Measurements from ENCODE around the gene HOXB3. TPM values are rescaled to one million over a fixed set of nuclear protein-coding genes. Genes with fewer than 3 reads are reported as not detected.

The HOXB3 gene
- polyA plus RNA-seq, 1 donor (not counting 4 experiments of a cell fraction or from before 2014, with no cell fraction given), result 1.1 TPM

DNA sequence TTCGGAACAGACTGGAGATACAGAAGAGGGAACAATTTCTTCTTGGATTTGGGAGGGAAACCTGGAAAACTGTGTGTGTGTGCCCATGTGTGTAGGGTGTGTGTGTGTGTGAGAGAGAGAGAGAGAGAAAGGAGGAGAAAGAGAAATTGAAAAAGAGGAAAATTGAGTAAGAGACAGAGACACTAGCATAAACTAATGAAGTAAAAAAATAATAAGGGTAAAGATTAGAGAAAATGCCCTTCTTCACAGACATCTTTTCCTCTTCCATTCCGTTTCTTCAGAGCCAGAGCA lies 31.3 kb downstream of the HOXB3 start:
- TF ChIP-seq, protein P1, sequence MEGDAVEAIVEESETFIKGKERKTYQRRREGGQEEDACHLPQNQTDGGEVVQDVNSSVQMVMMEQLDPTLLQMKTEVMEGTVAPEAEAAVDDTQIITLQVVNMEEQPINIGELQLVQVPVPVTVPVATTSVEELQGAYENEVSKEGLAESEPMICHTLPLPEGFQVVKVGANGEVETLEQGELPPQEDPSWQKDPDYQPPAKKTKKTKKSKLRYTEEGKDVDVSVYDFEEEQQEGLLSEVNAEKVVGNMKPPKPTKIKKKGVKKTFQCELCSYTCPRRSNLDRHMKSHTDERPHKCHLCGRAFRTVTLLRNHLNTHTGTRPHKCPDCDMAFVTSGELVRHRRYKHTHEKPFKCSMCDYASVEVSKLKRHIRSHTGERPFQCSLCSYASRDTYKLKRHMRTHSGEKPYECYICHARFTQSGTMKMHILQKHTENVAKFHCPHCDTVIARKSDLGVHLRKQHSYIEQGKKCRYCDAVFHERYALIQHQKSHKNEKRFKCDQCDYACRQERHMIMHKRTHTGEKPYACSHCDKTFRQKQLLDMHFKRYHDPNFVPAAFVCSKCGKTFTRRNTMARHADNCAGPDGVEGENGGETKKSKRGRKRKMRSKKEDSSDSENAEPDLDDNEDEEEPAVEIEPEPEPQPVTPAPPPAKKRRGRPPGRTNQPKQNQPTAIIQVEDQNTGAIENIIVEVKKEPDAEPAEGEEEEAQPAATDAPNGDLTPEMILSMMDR (optimal IDR thresholded peaks at IDR 0.05 in 1 of 3, IDR thresholded peaks at IDR 0.05 in 1 of 3, conservative IDR thresholded peaks at IDR 0.05 in 1 of 3; ENCODE audit: extremely low read depth in 1 of 3, insufficient read depth in 2 of 3, low read length in 3 of 3), result no peak
- TF ChIP-seq EZH2 (IDR thresholded peaks at IDR 0.05; ENCODE audit: low read length), result no peak
- dilution Hi-C loops (cut with MboI; ENCODE audit: extremely low pct_ligation_motif_present, low sequenced_read_pairs), result no loop called here
- H3K36me3 ChIP-seq (ENCODE audit: control insufficient read depth in 2 of 2, extremely low read depth in 1 of 2, insufficient read depth in 2 of 2, low read length in 2 of 2), result peaks cover 0 to 3% of the 10 kb centered on the region in 2 experiments
- no peak overlapping the region for H3K9ac ChIP-seq (ENCODE audit: control insufficient read depth, extremely low read depth, insufficient read depth, low read length)
- no peak overlapping the region for H3K27ac ChIP-seq (ENCODE audit: control insufficient read depth, insufficient read depth, low read length)
- peaks cover 34% of the 10 kb centered on the region for H3K27me3 ChIP-seq (ENCODE audit: control insufficient read depth, extremely low read depth, insufficient read depth, low read length)
- H3K4me2 ChIP-seq (ENCODE audit: control insufficient read depth, extremely low read depth, insufficient read depth, low read depth, low read length), result no peak overlapping the region
- peaks cover 14% of the 10 kb centered on the region for H3K4me1 ChIP-seq (ENCODE audit: control insufficient read depth, extremely low read depth, insufficient read depth, low read length)
- H2AFZ ChIP-seq (ENCODE audit: control insufficient read depth, low read length), result no peak overlapping the region
- FAIRE-seq, result no peak
- no peak for DNase-seq (ENCODE audit: low read depth, low spot score)
- H3K4me3 ChIP-seq (ENCODE audit: control insufficient read depth in 2 of 3, extremely low read depth in 1 of 3, insufficient read depth in 2 of 3, low read depth in 1 of 3, low read length in 3 of 3), result no peak overlapping the region
- H3K79me2 ChIP-seq (ENCODE audit: control insufficient read depth, insufficient read depth, low read length), result no peaks in the 10 kb centered on the region
- H3K9me1 ChIP-seq (ENCODE audit: control insufficient read depth, extremely low read depth, insufficient read depth, low read length), result no peaks in the 10 kb centered on the region
- H4K20me1 ChIP-seq (ENCODE audit: control insufficient read depth, extremely low read depth, insufficient read depth, low read length), result no peaks in the 10 kb centered on the region
- no peaks in the 10 kb centered on the region for H3K9me3 ChIP-seq (ENCODE audit: control insufficient read depth, low read depth, low read length)

DNA sequence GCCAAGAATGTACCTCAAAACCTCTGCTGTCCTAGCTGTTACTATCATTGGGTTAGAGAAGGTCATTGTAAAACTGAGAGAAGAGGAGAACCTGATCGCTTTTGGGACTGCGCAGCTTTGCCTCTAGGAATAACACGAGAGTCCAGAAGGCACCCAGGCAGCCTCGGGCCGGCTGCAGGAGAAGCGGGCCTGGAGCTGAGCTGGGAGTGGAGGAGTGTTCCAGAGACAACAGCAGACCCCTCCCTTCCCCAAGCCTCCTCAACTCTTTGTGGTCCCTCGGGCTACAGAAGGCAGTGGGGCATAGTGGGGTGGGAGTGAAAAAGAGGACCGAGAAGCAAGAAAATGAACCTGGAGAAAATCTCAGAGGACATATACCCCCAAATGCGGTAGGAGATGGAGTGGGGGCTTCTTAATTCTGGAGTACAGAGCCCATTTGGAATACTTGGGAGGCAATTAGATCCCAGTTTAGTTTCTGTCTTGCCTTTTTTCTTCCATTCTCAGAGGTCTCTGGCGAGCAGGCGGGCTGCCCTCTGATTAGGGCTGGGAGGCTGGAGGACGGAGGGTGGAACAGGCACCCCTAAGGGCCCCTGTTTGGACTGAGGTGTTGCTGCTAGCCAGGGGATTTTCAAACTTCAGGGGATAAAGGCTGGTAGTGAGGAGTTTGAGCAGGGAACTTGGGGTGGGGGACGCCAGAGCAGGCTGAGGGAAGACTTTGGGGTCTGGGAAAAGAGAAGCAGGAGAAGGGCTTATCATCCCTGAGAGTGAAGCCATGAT lies 31.8 kb downstream of the HOXB3 start:
- no peak for DNase-seq (ENCODE audit: low read depth, low spot score)
- H4K20me1 ChIP-seq (ENCODE audit: control insufficient read depth, extremely low read depth, insufficient read depth, low read length), result no peaks in the 10 kb centered on the region
- H3K27me3 ChIP-seq (ENCODE audit: control insufficient read depth, extremely low read depth, insufficient read depth, low read length), result peaks cover 31% of the 10 kb centered on the region
- H3K36me3 ChIP-seq (ENCODE audit: control insufficient read depth in 2 of 2, extremely low read depth in 1 of 2, insufficient read depth in 2 of 2, low read length in 2 of 2), result peaks cover 0 to 3% of the 10 kb centered on the region in 2 experiments
- H2AFZ ChIP-seq (ENCODE audit: control insufficient read depth, low read length), result no peak overlapping the region
- no peaks in the 10 kb centered on the region for H3K9me3 ChIP-seq (ENCODE audit: control insufficient read depth, low read depth, low read length)
- H3K9ac ChIP-seq (ENCODE audit: control insufficient read depth, extremely low read depth, insufficient read depth, low read length), result no peak overlapping the region
- no peak for FAIRE-seq
- H3K9me1 ChIP-seq (ENCODE audit: control insufficient read depth, extremely low read depth, insufficient read depth, low read length), result no peaks in the 10 kb centered on the region
- TF ChIP-seq EZH2 (IDR thresholded peaks at IDR 0.05; ENCODE audit: low read length), result no peak
- TF ChIP-seq, protein P1 (optimal IDR thresholded peaks at IDR 0.05 in 1 of 3, IDR thresholded peaks at IDR 0.05 in 1 of 3, conservative IDR thresholded peaks at IDR 0.05 in 1 of 3; ENCODE audit: extremely low read depth in 1 of 3, insufficient read depth in 2 of 3, low read length in 3 of 3), result no peak
- no peak overlapping the region for H3K4me3 ChIP-seq (ENCODE audit: control insufficient read depth in 2 of 3, extremely low read depth in 1 of 3, insufficient read depth in 2 of 3, low read depth in 1 of 3, low read length in 3 of 3)
- peaks cover 14% of the 10 kb centered on the region for H3K4me1 ChIP-seq (ENCODE audit: control insufficient read depth, extremely low read depth, insufficient read depth, low read length)
- H3K79me2 ChIP-seq (ENCODE audit: control insufficient read depth, insufficient read depth, low read length), result no peaks in the 10 kb centered on the region
- H3K4me2 ChIP-seq (ENCODE audit: control insufficient read depth, extremely low read depth, insufficient read depth, low read depth, low read length), result peak overlapping the region; percentile 16
- dilution Hi-C loops (cut with MboI; ENCODE audit: extremely low pct_ligation_motif_present, low sequenced_read_pairs), result no loop called here
- no peak overlapping the region for H3K27ac ChIP-seq (ENCODE audit: control insufficient read depth, insufficient read depth, low read length)
